ENCODE measurements around the gene ARHGAP26.

ARHGAP26 gene

DNA sequence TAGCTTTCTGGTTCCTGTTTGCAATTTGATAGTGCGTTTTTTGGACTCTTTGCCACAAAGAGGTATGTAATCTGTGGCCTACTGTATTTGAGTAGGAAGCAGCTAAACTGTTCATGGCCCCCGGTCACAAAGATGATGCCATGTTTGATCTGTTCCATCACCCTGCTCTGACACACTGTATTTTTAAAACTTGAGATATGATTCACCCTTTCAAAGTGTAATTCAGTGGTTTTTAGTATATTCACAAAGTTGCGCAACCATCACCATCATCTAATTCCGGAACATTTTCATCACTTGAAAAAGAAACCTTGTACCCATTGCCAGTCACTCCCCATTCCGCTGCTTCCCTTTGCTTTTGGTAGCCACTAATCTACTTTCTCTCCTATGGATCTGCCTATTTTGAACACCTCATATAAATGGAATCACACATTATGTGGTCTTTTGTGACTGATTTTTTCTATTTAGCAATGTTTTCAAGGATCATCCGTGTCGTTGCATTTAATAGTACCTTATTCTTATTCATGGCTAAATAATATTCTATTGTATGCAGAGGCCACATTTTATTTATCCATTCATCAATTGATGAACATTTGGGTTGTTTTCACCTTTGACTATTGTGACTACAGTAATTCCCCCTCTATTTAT is 491.7 kb downstream of the ARHGAP26 start:
- DNase-seq (ENCODE audit: low spot score), result no peak
- TF ChIP-seq, protein P1, sequence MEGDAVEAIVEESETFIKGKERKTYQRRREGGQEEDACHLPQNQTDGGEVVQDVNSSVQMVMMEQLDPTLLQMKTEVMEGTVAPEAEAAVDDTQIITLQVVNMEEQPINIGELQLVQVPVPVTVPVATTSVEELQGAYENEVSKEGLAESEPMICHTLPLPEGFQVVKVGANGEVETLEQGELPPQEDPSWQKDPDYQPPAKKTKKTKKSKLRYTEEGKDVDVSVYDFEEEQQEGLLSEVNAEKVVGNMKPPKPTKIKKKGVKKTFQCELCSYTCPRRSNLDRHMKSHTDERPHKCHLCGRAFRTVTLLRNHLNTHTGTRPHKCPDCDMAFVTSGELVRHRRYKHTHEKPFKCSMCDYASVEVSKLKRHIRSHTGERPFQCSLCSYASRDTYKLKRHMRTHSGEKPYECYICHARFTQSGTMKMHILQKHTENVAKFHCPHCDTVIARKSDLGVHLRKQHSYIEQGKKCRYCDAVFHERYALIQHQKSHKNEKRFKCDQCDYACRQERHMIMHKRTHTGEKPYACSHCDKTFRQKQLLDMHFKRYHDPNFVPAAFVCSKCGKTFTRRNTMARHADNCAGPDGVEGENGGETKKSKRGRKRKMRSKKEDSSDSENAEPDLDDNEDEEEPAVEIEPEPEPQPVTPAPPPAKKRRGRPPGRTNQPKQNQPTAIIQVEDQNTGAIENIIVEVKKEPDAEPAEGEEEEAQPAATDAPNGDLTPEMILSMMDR (IDR thresholded peaks at IDR 0.05; ENCODE audit: extremely low read depth, insufficient read depth, missing control alignments), result no peak
- in situ Hi-C loops (cut with MboI; ENCODE audit: low pct_unique_long_range_greater_than_20kb, low sequenced_read_pairs, unreplicated experiment), result no loop called here

DNA sequence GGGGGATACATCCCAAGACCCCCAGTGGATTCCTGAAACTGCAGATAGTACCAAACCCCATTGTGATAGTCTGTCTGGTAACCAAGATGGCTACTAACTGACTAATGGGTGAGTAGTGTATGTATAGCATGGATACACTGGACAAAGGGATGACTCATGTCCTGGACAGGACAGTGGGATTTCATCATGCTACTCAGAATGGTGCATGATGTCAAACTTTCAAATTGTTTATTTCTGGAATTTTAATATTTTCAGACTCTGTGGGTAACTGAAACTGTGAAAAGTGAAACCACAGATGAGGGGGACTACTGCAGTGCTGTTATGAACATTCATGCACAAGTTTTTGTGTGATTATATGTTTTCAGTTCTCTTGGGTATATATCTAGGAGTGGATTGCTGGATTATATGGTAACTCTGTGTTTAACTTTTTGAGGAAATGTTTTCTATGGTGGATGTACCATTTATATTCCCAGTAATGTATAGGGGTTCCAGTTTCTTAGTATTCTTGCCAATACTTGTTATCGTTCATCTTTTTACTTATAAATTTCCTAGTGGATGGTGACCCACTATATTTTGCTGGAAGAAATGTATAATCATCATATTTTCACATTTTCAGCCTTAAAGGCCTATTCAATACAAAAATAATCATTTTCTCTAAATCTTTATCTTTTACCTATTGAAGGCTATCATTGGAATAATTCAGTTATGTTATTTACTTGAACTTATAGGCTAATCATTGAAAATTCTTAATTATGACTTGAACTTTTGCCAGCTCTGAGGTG is 492.4 kb downstream of the ARHGAP26 start:
- TF ChIP-seq, protein P1 (IDR thresholded peaks at IDR 0.05; ENCODE audit: extremely low read depth, insufficient read depth, missing control alignments), result no peak
- in situ Hi-C loops (cut with MboI; ENCODE audit: low pct_unique_long_range_greater_than_20kb, low sequenced_read_pairs, unreplicated experiment), result no loop called here

DNA sequence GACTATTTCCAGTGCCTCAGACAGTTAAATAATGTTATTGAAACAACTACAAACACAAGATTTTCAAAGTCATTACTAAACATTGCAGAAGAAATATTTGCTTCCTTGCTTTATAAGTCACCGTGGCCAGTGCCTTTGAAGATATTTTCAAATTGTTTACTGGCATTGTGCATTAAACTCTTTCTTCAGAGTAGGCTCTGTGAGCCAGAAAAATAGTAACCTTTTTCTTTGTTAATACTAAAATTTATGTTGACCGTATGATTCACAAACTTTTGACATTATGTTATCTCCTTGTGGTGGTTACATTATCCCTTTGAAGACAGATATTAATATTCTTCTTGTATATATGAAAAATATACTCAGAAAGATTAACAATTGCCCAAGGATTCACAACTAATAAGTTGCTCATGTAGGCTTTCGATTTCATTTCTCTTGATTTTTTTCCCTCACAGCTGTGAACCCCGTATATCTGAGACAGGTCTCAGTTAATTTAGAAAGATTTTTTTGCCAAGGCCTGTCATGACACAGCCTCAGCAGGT is 493.2 kb downstream of the ARHGAP26 start:
- no peak for DNase-seq (ENCODE audit: low spot score)
- TF ChIP-seq, protein P1 (IDR thresholded peaks at IDR 0.05; ENCODE audit: extremely low read depth, insufficient read depth, missing control alignments), result no peak
- in situ Hi-C loops (cut with MboI; ENCODE audit: low pct_unique_long_range_greater_than_20kb, low sequenced_read_pairs, unreplicated experiment), result no loop called here

More for the DNA sequence above, 492.4 kb downstream of the ARHGAP26 start:
- DNase-seq (ENCODE audit: low spot score), result no peak

DNA sequence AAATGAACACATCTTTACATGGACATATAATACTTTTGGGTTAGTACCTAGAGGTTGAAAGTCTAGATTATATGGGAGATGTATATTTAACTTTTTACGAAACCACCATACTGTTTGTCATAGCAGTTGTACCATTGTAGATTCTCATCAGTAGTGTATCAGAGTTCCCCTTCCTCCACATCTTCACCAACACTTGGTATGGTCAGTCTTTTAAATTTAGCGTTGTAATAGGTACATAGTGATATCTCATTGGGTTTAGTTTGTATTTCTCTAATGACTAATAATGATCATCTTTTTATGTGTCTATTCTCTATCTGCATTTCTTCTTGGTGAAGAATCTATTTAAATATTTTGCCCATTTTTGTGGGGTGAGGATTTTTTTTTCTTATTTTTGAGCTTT is 495.8 kb downstream of the ARHGAP26 start:
- DNase-seq (ENCODE audit: low spot score), result no peak
- in situ Hi-C loops (cut with MboI; ENCODE audit: low pct_unique_long_range_greater_than_20kb, low sequenced_read_pairs, unreplicated experiment), result no loop called here
- TF ChIP-seq, protein P1 (IDR thresholded peaks at IDR 0.05; ENCODE audit: extremely low read depth, insufficient read depth, missing control alignments), result no peak

DNA sequence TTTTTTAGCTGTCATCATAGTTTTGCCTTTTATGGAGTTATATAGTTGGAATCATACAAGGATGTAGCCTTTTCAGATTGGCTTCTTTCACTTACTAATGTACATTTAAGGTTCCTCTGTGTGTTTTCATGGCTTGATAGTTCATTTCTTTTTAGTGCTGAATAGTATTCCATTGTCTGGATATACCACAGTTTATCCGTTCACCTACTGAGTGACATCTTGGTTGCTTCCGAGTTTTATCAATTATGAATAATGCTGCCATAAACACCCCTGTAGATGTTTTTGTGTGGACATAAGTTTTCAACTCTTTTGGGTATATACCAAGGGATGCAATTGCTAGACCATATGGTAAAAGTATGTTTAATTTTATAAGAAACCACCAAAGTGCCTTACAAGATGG is 497.0 kb downstream of the ARHGAP26 start:
- in situ Hi-C loops (cut with MboI; ENCODE audit: low pct_unique_long_range_greater_than_20kb, low sequenced_read_pairs, unreplicated experiment), result no loop called here
- DNase-seq (ENCODE audit: low spot score), result no peak
- TF ChIP-seq, protein P1 (IDR thresholded peaks at IDR 0.05; ENCODE audit: extremely low read depth, insufficient read depth, missing control alignments), result no peak

DNA sequence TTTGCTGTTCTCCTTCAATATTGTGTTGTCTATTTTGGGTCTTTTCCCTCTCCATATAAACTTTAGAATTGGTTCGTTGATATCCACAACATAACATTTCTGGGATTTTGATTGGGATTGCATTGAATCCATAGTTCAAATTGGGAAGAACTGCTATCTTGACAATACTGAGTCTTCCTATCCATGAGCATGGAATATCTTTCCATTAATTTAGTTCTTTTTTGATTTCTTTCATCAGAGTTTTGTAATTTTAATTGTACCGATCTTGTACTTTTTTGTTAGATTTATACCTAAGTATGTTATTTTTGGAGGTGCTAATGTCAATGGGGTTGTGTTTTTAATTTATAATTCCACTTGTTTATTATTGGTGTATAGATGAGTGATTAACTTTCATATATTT is 498.2 kb downstream of the ARHGAP26 start:
- in situ Hi-C loops (cut with MboI; ENCODE audit: low pct_unique_long_range_greater_than_20kb, low sequenced_read_pairs, unreplicated experiment), result no loop called here
- TF ChIP-seq, protein P1 (IDR thresholded peaks at IDR 0.05; ENCODE audit: extremely low read depth, insufficient read depth, missing control alignments), result no peak
- DNase-seq (ENCODE audit: low spot score), result no peak
